GM12891 (cell line): ENCODE measurements around the gene PRKCA.
"Not testable (repeated sequence)": the region's sequence is repeated elsewhere in the genome, so short reads cannot be mapped to it uniquely, and the experiment has no call there.

ENCODE experiments used
- DNase-seq: peaks from one replicate; pipeline ENCODE4 v3.0.0; 2011; ENCODE audit warnings: low spot score; ENCODE audit not compliant: insufficient read length
- FAIRE-seq: peaks from 2 replicates; lab custom pipeline; 2011; peaks lifted over from hg19 to GRCh38; lab: Jason Lieb, UNC
- PAX5 ChIP-seq: IDR thresholded peaks from 2 replicates; pipeline ENCODE4 v1.6.1; 2011; ENCODE audit warnings: low read length, moderate library complexity, mild to moderate bottlenecking; ENCODE audit not compliant: insufficient read depth, severe bottlenecking
- POLR2A ChIP-seq: IDR thresholded peaks from 2 replicates; pipeline ENCODE4 v1.6.1; 2011; ENCODE audit warnings: low read depth, low read length, control low read depth
- POLR2AphosphoS5 ChIP-seq: IDR thresholded peaks from 2 replicates; pipeline ENCODE4 v1.6.1; 2011; ENCODE audit warnings: low read depth, low read length, control low read depth
- POU2F2 ChIP-seq: IDR thresholded peaks from 2 replicates; pipeline ENCODE4 v1.6.1; 2011; ENCODE audit warnings: low read depth, mild to moderate bottlenecking, control low read depth, low read length, moderate library complexity
- SPI1 ChIP-seq: IDR thresholded peaks from 2 replicates; pipeline ENCODE4 v1.6.1; 2011; ENCODE audit warnings: low read depth, low read length, control low read depth
- TAF1 ChIP-seq: IDR thresholded peaks from 2 replicates; pipeline ENCODE4 v1.6.1; 2011; ENCODE audit warnings: low read depth, low read length, control low read depth

Gene PRKCA

GRCh38 chr17:66446419-66446818, 144.0 kb downstream of the PRKCA start:
- FAIRE-seq (no peak), DNase-seq (no peak)
- TF ChIP-seq TAF1 = no peak
- no peak for TF ChIP-seq SPI1
- TF ChIP-seq PAX5 = no peak
- TF ChIP-seq POU2F2 = no peak
- TF ChIP-seq POLR2AphosphoS5 = no peak
- no peak for TF ChIP-seq POLR2A

GRCh38 chr17:66447159-66447558, 144.7 kb downstream of the PRKCA start:
- no peak for DNase-seq
- TF ChIP-seq TAF1 (no peak), POLR2A (no peak), POU2F2 (no peak), POLR2AphosphoS5 (no peak), SPI1 (no peak), PAX5 (no peak)
- FAIRE-seq = no peak

- TF ChIP-seq POLR2A = no peak
- no peak for TF ChIP-seq POLR2AphosphoS5
- no peak for TF ChIP-seq SPI1
- TF ChIP-seq PAX5 = no peak
- no peak for TF ChIP-seq POU2F2
- no peak for TF ChIP-seq TAF1
- FAIRE-seq = no peak
- DNase-seq = no peak
Observed at GRCh38 chr17:66448026-66448639, 145.7 kb downstream of the PRKCA start.

GRCh38 chr17:66449418-66449977, 147.1 kb downstream of the PRKCA start:
- TF ChIP-seq POU2F2 (no peak), POLR2AphosphoS5 (no peak), POLR2A (no peak), TAF1 (no peak), SPI1 (no peak), PAX5 (no peak)
- FAIRE-seq (no peak), DNase-seq (no peak)

- FAIRE-seq (no peak), DNase-seq (no peak)
- TF ChIP-seq POLR2A = no peak
- no peak for TF ChIP-seq POLR2AphosphoS5
- TF ChIP-seq TAF1 = no peak
- no peak for TF ChIP-seq POU2F2
- no peak for TF ChIP-seq PAX5
- TF ChIP-seq SPI1 = no peak
Observed at GRCh38 chr17:66450008-66450851, 147.8 kb downstream of the PRKCA start.

GRCh38 chr17:66450852-66451158, 148.4 kb downstream of the PRKCA start:
- FAIRE-seq (no peak), DNase-seq (no peak)
- no peak for TF ChIP-seq POU2F2
- no peak for TF ChIP-seq SPI1
- TF ChIP-seq POLR2A = no peak
- no peak for TF ChIP-seq POLR2AphosphoS5
- TF ChIP-seq TAF1 = no peak
- no peak for TF ChIP-seq PAX5

- FAIRE-seq = no peak
- DNase-seq = no peak
- TF ChIP-seq TAF1 (no peak), POU2F2 (no peak), SPI1 (no peak), POLR2A (no peak), PAX5 (no peak)
Observed at GRCh38 chr17:66451188-66452149, 149.1 kb downstream of the PRKCA start.

- no peak for TF ChIP-seq SPI1
- TF ChIP-seq POLR2A = no peak
- no peak for TF ChIP-seq TAF1
- no peak for TF ChIP-seq POLR2AphosphoS5
- no peak for TF ChIP-seq PAX5
- TF ChIP-seq POU2F2 = no peak
- no peak for FAIRE-seq
- no peak for DNase-seq
Observed at GRCh38 chr17:66455060-66455459, 152.6 kb downstream of the PRKCA start.

GRCh38 chr17:66457499-66457898, 155.1 kb downstream of the PRKCA start:
- FAIRE-seq, DNase-seq: not testable (repeated sequence)
